ENCODE results near the gene IL6. TPM values are rescaled to one million over a fixed set of nuclear protein-coding genes. Genes with fewer than 3 reads are reported as not detected.

Gene IL6
- total RNA-seq, 1 experiment from 2014 or later: 0.85 TPM

- no peak overlapping the region for H3K23ac ChIP-seq (ENCODE audit: insufficient read length, low read depth, low read length)
- H3K79me1 ChIP-seq (ENCODE audit: insufficient read depth, low read depth, low read length, poor library complexity, severe bottlenecking): no peaks in the 10 kb centered on the region
- H4K5ac ChIP-seq (ENCODE audit: insufficient read length, low read depth, low read length): no peak overlapping the region
- H2AK5ac ChIP-seq (ENCODE audit: insufficient read length, low read length): no peak overlapping the region
- Mint-ChIP-seq H3K4me3 (no peak overlapping the region), H3K27me3 (ENCODE audit: low read depth) (no peaks in the 10 kb centered on the region), H3K27ac (no peak overlapping the region), H3K36me3 (ENCODE audit: insufficient read depth in 1 of 3, low read depth in 3 of 3) (no peaks in the 10 kb centered on the region; a peak in 1 of 7 replicates), H3K9me3 (no peaks in the 10 kb centered on the region; a peak in 1 of 5 replicates), H3K4me1 (peaks cover 6 to 20% of the 10 kb centered on the region in 2 experiments; a peak in 3 of 4 replicates)
- H3T11ph ChIP-seq (ENCODE audit: low read length): no peak overlapping the region
- no peaks in the 10 kb centered on the region for H3K27me3 ChIP-seq (ENCODE audit: insufficient read depth, low read length)
- no CpG with 5 or more reads among the region's 2 CpGs for WGBS (ENCODE audit: extremely low coverage, insufficient read length, low lambda C conversion rate)
- H3K4me2 ChIP-seq (ENCODE audit: insufficient read depth, insufficient read length, low read length): no peak overlapping the region
- no peaks in the 10 kb centered on the region for H3K79me2 ChIP-seq (ENCODE audit: insufficient read depth, low read length)
- no peak overlapping the region for H4K91ac ChIP-seq (ENCODE audit: insufficient read length, low read depth, low read length)
- no peak overlapping the region for H3K4ac ChIP-seq (ENCODE audit: low read depth, low read length)
- H2BK20ac ChIP-seq (ENCODE audit: low read depth, low read length, poor library complexity, severe bottlenecking): no peak overlapping the region
- TF ChIP-seq, protein P1, sequence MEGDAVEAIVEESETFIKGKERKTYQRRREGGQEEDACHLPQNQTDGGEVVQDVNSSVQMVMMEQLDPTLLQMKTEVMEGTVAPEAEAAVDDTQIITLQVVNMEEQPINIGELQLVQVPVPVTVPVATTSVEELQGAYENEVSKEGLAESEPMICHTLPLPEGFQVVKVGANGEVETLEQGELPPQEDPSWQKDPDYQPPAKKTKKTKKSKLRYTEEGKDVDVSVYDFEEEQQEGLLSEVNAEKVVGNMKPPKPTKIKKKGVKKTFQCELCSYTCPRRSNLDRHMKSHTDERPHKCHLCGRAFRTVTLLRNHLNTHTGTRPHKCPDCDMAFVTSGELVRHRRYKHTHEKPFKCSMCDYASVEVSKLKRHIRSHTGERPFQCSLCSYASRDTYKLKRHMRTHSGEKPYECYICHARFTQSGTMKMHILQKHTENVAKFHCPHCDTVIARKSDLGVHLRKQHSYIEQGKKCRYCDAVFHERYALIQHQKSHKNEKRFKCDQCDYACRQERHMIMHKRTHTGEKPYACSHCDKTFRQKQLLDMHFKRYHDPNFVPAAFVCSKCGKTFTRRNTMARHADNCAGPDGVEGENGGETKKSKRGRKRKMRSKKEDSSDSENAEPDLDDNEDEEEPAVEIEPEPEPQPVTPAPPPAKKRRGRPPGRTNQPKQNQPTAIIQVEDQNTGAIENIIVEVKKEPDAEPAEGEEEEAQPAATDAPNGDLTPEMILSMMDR (conservative IDR thresholded peaks at IDR 0.05): no peak
- H3K9me3 ChIP-seq (ENCODE audit: control insufficient read depth, low read depth, low read length): no peaks in the 10 kb centered on the region
- H2BK5ac ChIP-seq (ENCODE audit: insufficient read length, low read length): no peak overlapping the region
- H2AFZ ChIP-seq (ENCODE audit: low read length): no peak overlapping the region
- no peak overlapping the region for H2BK15ac ChIP-seq (ENCODE audit: low read depth, low read length)
- H3K18ac ChIP-seq (ENCODE audit: insufficient read length, low read depth, low read length): no peak overlapping the region
- 0 out of 2 replicates have a peak, but pooled peaks cover 3% of the 10 kb centered on the region for H3K4me1 ChIP-seq (ENCODE audit: insufficient read depth, low read length)
- DNase-seq: no peak
- no peak overlapping the region for H3K9ac ChIP-seq (ENCODE audit: extremely low read depth, insufficient read length, low read length)
- no peak overlapping the region for H2BK120ac ChIP-seq (ENCODE audit: low read depth, low read length, poor library complexity, severe bottlenecking)
- H3K56ac ChIP-seq (ENCODE audit: insufficient read length, low read depth, low read length): no peak overlapping the region
- no peak overlapping the region for H2BK12ac ChIP-seq (ENCODE audit: insufficient read length, low read depth, low read length)
- H4K20me1 ChIP-seq (ENCODE audit: control insufficient read depth, insufficient read depth, insufficient read length): no peaks in the 10 kb centered on the region
- H3K23me2 ChIP-seq (ENCODE audit: insufficient read length, low read depth, low read length, poor library complexity, severe bottlenecking): no peaks in the 10 kb centered on the region
- H3K27ac ChIP-seq (ENCODE audit: insufficient read length, low read depth, low read length): no peak overlapping the region
- no peak overlapping the region for H4K8ac ChIP-seq (replicated peaks; ENCODE audit: insufficient read length, low read depth, low read length)
- no peak overlapping the region for H3K14ac ChIP-seq (ENCODE audit: insufficient read depth, low read length)
Observed at GRCh38 chr7:22697322-22697859, 29.6 kb upstream of the IL6 start.

All from H9 (cell line).